Adrenal gland (tissue), 12 donors: ENCODE data around the gene PDLIM5. TPM values are rescaled to one million over a fixed set of nuclear protein-coding genes. Genes with fewer than 3 reads are reported as not detected.
"Not testable (repeated sequence)": the region's sequence is repeated elsewhere in the genome, so short reads cannot be mapped to it uniquely, and the experiment has no call there.

Source experiments
- DNase-seq, 7 donors: peaks; one replicate each; pipeline ENCODE4 v3.0.0-alpha.2; 2019 to 2020
- H3K27ac ChIP-seq, 5 donors: fragments of 200-600 bp; sonication (generic) in 4 of 5; 1 replicate in 3 of 5; 2 replicates in 2 of 5; pipeline versions ENCODE4 v1.5.1 to v1.8.0; 2016 to 2020; ENCODE audit warnings: mild to moderate bottlenecking in 1 of 5
- H3K27me3 ChIP-seq: fragments of 200-600 bp; 2 replicates; pipeline ENCODE4 v1.8.0; 2021
- H3K36me3 ChIP-seq, 2 donors: fragments of 200-600 bp; replicated peaks in 1 of 2; 1 replicate in 1 of 2; 2 replicates in 1 of 2; pipeline versions ENCODE4 v1.5.1 to v1.8.0; 2018 to 2022
- H3K4me1 ChIP-seq, 2 donors: fragments of 200-600 bp; replicated peaks in 1 of 2; 1 replicate in 1 of 2; 2 replicates in 1 of 2; pipeline versions ENCODE4 v1.5.1 to v1.8.0; 2018 to 2021
- H3K4me3 ChIP-seq, 4 donors: fragments of 200-600 bp; sonication (generic) in 3 of 4; one replicate each; pipeline ENCODE4 v1.5.1; 2016 to 2018
- H3K9me3 ChIP-seq, 3 donors: fragments of 200-600 bp; sonication (generic) in 1 of 3; replicated peaks in 1 of 3; 1 replicate in 2 of 3; 2 replicates in 1 of 3; pipeline versions ENCODE4 v1.5.1 to v1.8.0; 2016 to 2021
- POLR2A ChIP-seq, 2 donors: fragments of 450-650 bp; IDR thresholded peaks; one replicate each; pipeline ENCODE4 v1.6.1; 2017; ENCODE audit warnings: antibody characterized with exemption in 2 of 2, mild to moderate bottlenecking in 2 of 2, moderate library complexity in 1 of 2
- WGBS, 4 donors: extraction: QIAGEN DNeasy Blood & Tissue Kit in 2 of 4; methylation state at CpG; one replicate each; pipeline versions ENCODE4 v1.1.5 to v1.1.7; 2013 to 2017; 5-methylcytosine and 5-hydroxymethylcytosine counted together
- intact Hi-C, 2 donors: fragments of 100-400 bp; cut with DNase I; formaldehyde crosslinking; loops; one replicate each; pipeline versions ENCODE4 v1.14.1 to v1.15.0; 2022 to 2023
- polyA plus RNA-seq, 3 donors: library from polyadenylated mRNA; stranded (reverse); fragments of 200-250 nt in 2 of 3; fragments of 350-450 nt in 1 of 3; fragmentation: Illumina TruSeq in 1 of 3; extraction: RNeasy Lipid Tissue Mini Kit (QIAGEN cat#74804) in 1 of 3; gene quantifications; one replicate each; pipeline ENCODE4 v1.2.3, GENCODE V29; 2013 to 2014
- total RNA-seq, 9 donors: library from RNA; depleted of rRNA in 4 of 9; stranded (reverse); fragments of >200 nt in 4 of 9; fragments of 120-200 nt in 1 of 9; fragmentation: NEBNext Ultra II Directional in 1 of 9; extraction: Animal tissue kit (Norgen Biotek cat#: 25700) in 1 of 9; gene quantifications; one replicate each; pipeline versions ENCODE4 v1.1.0 to v1.2.4, GENCODE V29; 2013 to 2023
- TF ChIP-seq, protein P1 (sequence below), 6 experiments: fragments of 450-650 bp in 4 of 6; fragments of 200-600 bp in 2 of 6; sonication (generic) in 1 of 6; IDR thresholded peaks; 1 replicate in 5 of 6; 2 replicates in 1 of 6; pipeline versions ENCODE4 v1.5.1 to v1.8.0; 2016 to 2021; ENCODE audit warnings: antibody characterized with exemption in 6 of 6, mild to moderate bottlenecking in 2 of 6, moderate library complexity in 1 of 6
- donor health status: healthy with polysubstance abuse.
- donor health status: Bipolar disorder and iron deficiency.
- donor health status: DM: yes; HTN: yes; CAD: no.
- donor health status: DM: no; HTN: no; CAD: no.
- donor health status: DM: no; HTN: no; CAD: no.
- donor health status: DM: yes; HTN: yes; CAD: no.

The PDLIM5 gene
- total and polyA plus RNA-seq, 12 donors = 26.2 to 150 (median 84.0) TPM

- intact Hi-C loops = no loop called here
- 89 to 97% (median 94%) methylated on average over 5 of the region's 5 CpGs for WGBS, 4 donors
- Histone ChIP-seq H3K9me3 (no peaks in the 10 kb centered on the region), H3K4me3 (no peak overlapping the region), H3K27me3 (no peaks in the 10 kb centered on the region), H3K36me3 (no peaks in the 10 kb centered on the region), H3K4me1 (peaks cover 12 to 47% of the 10 kb centered on the region in 2 donors), H3K27ac (peak overlapping the region in 1 of 5 donors; percentile 3)
- no peak for TF ChIP-seq POLR2A (IDR thresholded peaks at IDR 0.05)
- TF ChIP-seq, protein P1, sequence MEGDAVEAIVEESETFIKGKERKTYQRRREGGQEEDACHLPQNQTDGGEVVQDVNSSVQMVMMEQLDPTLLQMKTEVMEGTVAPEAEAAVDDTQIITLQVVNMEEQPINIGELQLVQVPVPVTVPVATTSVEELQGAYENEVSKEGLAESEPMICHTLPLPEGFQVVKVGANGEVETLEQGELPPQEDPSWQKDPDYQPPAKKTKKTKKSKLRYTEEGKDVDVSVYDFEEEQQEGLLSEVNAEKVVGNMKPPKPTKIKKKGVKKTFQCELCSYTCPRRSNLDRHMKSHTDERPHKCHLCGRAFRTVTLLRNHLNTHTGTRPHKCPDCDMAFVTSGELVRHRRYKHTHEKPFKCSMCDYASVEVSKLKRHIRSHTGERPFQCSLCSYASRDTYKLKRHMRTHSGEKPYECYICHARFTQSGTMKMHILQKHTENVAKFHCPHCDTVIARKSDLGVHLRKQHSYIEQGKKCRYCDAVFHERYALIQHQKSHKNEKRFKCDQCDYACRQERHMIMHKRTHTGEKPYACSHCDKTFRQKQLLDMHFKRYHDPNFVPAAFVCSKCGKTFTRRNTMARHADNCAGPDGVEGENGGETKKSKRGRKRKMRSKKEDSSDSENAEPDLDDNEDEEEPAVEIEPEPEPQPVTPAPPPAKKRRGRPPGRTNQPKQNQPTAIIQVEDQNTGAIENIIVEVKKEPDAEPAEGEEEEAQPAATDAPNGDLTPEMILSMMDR (IDR thresholded peaks at IDR 0.05) = no peak
- no peak for DNase-seq
Measured at GRCh38 chr4:94472056-94472826, 20.5 kb downstream of the PDLIM5 start.

- no peak for TF ChIP-seq POLR2A (IDR thresholded peaks at IDR 0.05)
- TF ChIP-seq, protein P1 (IDR thresholded peaks at IDR 0.05) = no peak
- no peak for DNase-seq
- H3K27ac ChIP-seq = no peak overlapping the region
- H3K9me3 ChIP-seq = no peaks in the 10 kb centered on the region
- intact Hi-C loops = no loop called here
- H3K4me3 ChIP-seq = no peak overlapping the region
- no peaks in the 10 kb centered on the region for H3K27me3 ChIP-seq
- H3K36me3 ChIP-seq = no peaks in the 10 kb centered on the region
- H3K4me1 ChIP-seq = peaks cover 9 to 59% of the 10 kb centered on the region in 2 donors
- 94 to 97% (median 96%) methylated on average over 2 of the region's 2 CpGs for WGBS, 4 donors
Measured at GRCh38 chr4:94475050-94475449, 23.3 kb downstream of the PDLIM5 start.

DNA sequence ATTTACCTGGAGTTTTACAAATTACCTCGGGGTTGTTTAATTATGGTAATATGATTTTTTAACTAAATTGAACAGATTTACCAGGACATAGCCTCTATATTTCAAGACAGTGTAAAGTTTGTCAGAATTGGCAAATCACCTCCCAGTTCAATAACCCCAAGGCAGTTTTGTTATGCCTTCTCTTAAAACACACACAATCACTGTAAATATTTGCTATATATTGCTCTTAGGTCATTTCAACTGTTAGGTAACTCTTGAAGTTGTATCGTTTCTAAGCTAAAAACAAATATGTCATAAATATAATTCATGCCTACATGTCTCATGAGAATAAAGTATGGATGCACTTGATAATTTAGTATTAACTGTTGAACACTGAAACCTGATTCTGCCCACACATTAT lies 24.1 kb downstream of the PDLIM5 start:
- no peak overlapping the region for H3K27ac ChIP-seq
- no peak for TF ChIP-seq POLR2A (IDR thresholded peaks at IDR 0.05)
- TF ChIP-seq, protein P1 (IDR thresholded peaks at IDR 0.05) = no peak
- peaks cover 9 to 65% of the 10 kb centered on the region in 2 donors for H3K4me1 ChIP-seq

GRCh38 chr4:94477227-94477626 lies 25.5 kb downstream of the PDLIM5 start:
- Histone ChIP-seq H3K27ac (peak overlapping the region in 1 of 5 donors; percentile 23), H3K27me3 (no peaks in the 10 kb centered on the region), H3K4me1 (peaks cover 9 to 61% of the 10 kb centered on the region in 2 donors), H3K4me3 (no peak overlapping the region), H3K36me3 (no peaks in the 10 kb centered on the region), H3K9me3 (no peaks in the 10 kb centered on the region)
- WGBS, 4 donors = 21 to 44% (median 31%) methylated on average over 2 of the region's 2 CpGs
- TF ChIP-seq, protein P1 (IDR thresholded peaks at IDR 0.05) = no peak
- TF ChIP-seq POLR2A (IDR thresholded peaks at IDR 0.05) = no peak
- DNase-seq = no peak
- intact Hi-C loops = no loop called here

More for the DNA sequence above, 24.1 kb downstream of the PDLIM5 start:
- H3K4me3 ChIP-seq = no peak overlapping the region
- intact Hi-C loops = no loop called here
- WGBS, 4 donors = 63 to 72% (median 68%) methylated on average over 2 of the region's 2 CpGs
- DNase-seq = no peak
- no peaks in the 10 kb centered on the region for H3K9me3 ChIP-seq
- no peaks in the 10 kb centered on the region for H3K27me3 ChIP-seq
- no peaks in the 10 kb centered on the region for H3K36me3 ChIP-seq

GRCh38 chr4:94478805-94479204 lies 27.1 kb downstream of the PDLIM5 start:
- H3K27me3 ChIP-seq, intact Hi-C loops, H3K4me3 ChIP-seq, H3K9me3 ChIP-seq, DNase-seq, H3K27ac ChIP-seq, H3K36me3 ChIP-seq: not testable (repeated sequence)
- H3K4me1 ChIP-seq = peaks cover 9 to 52% of the 10 kb centered on the region in 2 donors
- WGBS, 4 donors = 75 to 97% (median 81%) methylated on average over 3 of the region's 3 CpGs
